ENCODE measurements around the gene DNAAF1.
"Not testable (repeated sequence)": the region's sequence is repeated elsewhere in the genome, so short reads cannot be mapped to it uniquely, and the experiment has no call there.

Gene DNAAF1

GRCh38 chr16:84144859-84145639 is at the start of gene DNAAF1, which contains the start of gene HSDL1:
TSS of gene DNAAF1 (plus strand) at chr16:84145308. CDS start at chr16:84145441, 133 bp downstream.
TSS of gene HSDL1 (minus strand) at chr16:84145177. CDS start at chr16:84131321, 13,856 bp downstream.
- peak; percentile 98 for DNase-seq (ENCODE audit: low spot score)

- no peak for DNase-seq (ENCODE audit: low spot score)
Observed at GRCh38 chr16:84095466-84095865, 49.6 kb upstream of the DNAAF1 start.

GRCh38 chr16:84096447-84097005 is 48.6 kb upstream of the DNAAF1 start:
- no peak for DNase-seq (ENCODE audit: low spot score)

GRCh38 chr16:84098939-84099338 is 46.2 kb upstream of the DNAAF1 start:
- DNase-seq (ENCODE audit: low spot score), result no peak

GRCh38 chr16:84103678-84104077 is 41.4 kb upstream of the DNAAF1 start:
- no peak for DNase-seq (ENCODE audit: low spot score)

- no peak for DNase-seq (ENCODE audit: low spot score)
Observed at GRCh38 chr16:84104231-84104630, 40.9 kb upstream of the DNAAF1 start.

GRCh38 chr16:84105301-84105815 is 39.8 kb upstream of the DNAAF1 start:
- no peak for DNase-seq (ENCODE audit: low spot score)

- DNase-seq (ENCODE audit: low spot score), result no peak
Observed at GRCh38 chr16:84105948-84106740, 39.0 kb upstream of the DNAAF1 start.

- DNase-seq (ENCODE audit: low spot score), result no peak
Observed at GRCh38 chr16:84107921-84108320, 37.2 kb upstream of the DNAAF1 start.

- no peak for DNase-seq (ENCODE audit: low spot score)
Observed at GRCh38 chr16:84109598-84110335, 35.3 kb upstream of the DNAAF1 start.

- no peak for DNase-seq (ENCODE audit: low spot score)
Observed at GRCh38 chr16:84110527-84110926, 34.6 kb upstream of the DNAAF1 start.

GRCh38 chr16:84111525-84111924 is 33.6 kb upstream of the DNAAF1 start:
- no peak for DNase-seq (ENCODE audit: low spot score)

GRCh38 chr16:84111949-84112348 is 33.2 kb upstream of the DNAAF1 start:
- not testable (repeated sequence) for DNase-seq (ENCODE audit: low spot score)

- no peak for DNase-seq (ENCODE audit: low spot score)
Observed at GRCh38 chr16:84115919-84116719, 29.0 kb upstream of the DNAAF1 start.

GRCh38 chr16:84116720-84117493 is 28.2 kb upstream of the DNAAF1 start, which contains the start of gene MBTPS1:
TSS of gene MBTPS1 (minus strand) at chr16:84116942. CDS start at chr16:84101783, 15,159 bp downstream.
- peak; percentile 95 for DNase-seq (ENCODE audit: low spot score)

- DNase-seq (ENCODE audit: low spot score), result peak; percentile 49
Observed at GRCh38 chr16:84117494-84117843, 27.6 kb upstream of the DNAAF1 start.

- not testable (repeated sequence) for DNase-seq (ENCODE audit: low spot score)
Observed at GRCh38 chr16:84118315-84118714, 26.8 kb upstream of the DNAAF1 start.

GRCh38 chr16:84119368-84119767 is 25.7 kb upstream of the DNAAF1 start:
- no peak for DNase-seq (ENCODE audit: low spot score)

GRCh38 chr16:84120023-84120422 is 25.1 kb upstream of the DNAAF1 start:
- DNase-seq (ENCODE audit: low spot score), result no peak

- DNase-seq (ENCODE audit: low spot score), result no peak
Observed at GRCh38 chr16:84121007-84121406, 24.1 kb upstream of the DNAAF1 start.
